ES-I3 (cell line): ENCODE measurements around the gene SLC29A2.
A peak's percentile ranks its signal among the peaks of the same experiment; 100 is the strongest.
"Not testable (repeated sequence)": the region's sequence is repeated elsewhere in the genome, so short reads cannot be mapped to it uniquely, and the experiment has no call there.

ENCODE experiments used
- H3K36me3 ChIP-seq: 2 replicates; pipeline ENCODE4 v1.6.1; 2013; ENCODE audit warnings: mild to moderate bottlenecking, low read length, control low read depth, moderate library complexity; ENCODE audit not compliant: insufficient read depth
- H3K4me1 ChIP-seq: 2 replicates; pipeline ENCODE4 v1.6.1; 2013; ENCODE audit warnings: mild to moderate bottlenecking, control low read depth, low read length; ENCODE audit not compliant: insufficient read depth
- H3K9ac ChIP-seq: 2 replicates; pipeline ENCODE4 v1.6.1; 2013; ENCODE audit warnings: low read depth, mild to moderate bottlenecking, low read length, moderate library complexity
- H3K9me3 ChIP-seq: 2 replicates; pipeline ENCODE4 v1.6.1; 2013; ENCODE audit warnings: mild to moderate bottlenecking, low read length, moderate library complexity; ENCODE audit not compliant: control insufficient read depth, insufficient read depth

SLC29A2 gene

GRCh38 chr11:66408488-66409214 is 37.1 kb upstream of the SLC29A2 start:
- Histone ChIP-seq H3K9me3 (no peaks in the 10 kb centered on the region), H3K36me3 (no peaks in the 10 kb centered on the region), H3K4me1 (peaks cover 5% of the 10 kb centered on the region; the same call in 1 of the 2 replicates), H3K9ac (peak overlapping the region; percentile 49; the same call in 1 of the 2 replicates)

- Histone ChIP-seq H3K9me3 (no peaks in the 10 kb centered on the region), H3K9ac (no peak overlapping the region), H3K36me3 (no peaks in the 10 kb centered on the region), H3K4me1 (no peaks in the 10 kb centered on the region)
These were observed 36.1 kb upstream of the SLC29A2 start for GRCh38 chr11:66407651-66408050.

GRCh38 chr11:66393954-66394353 is 22.4 kb upstream of the SLC29A2 start:
- no peak overlapping the region for H3K9ac ChIP-seq
- H3K9me3 ChIP-seq = no peaks in the 10 kb centered on the region
- no peaks in the 10 kb centered on the region for H3K4me1 ChIP-seq
- no peaks in the 10 kb centered on the region for H3K36me3 ChIP-seq

GRCh38 chr11:66391322-66391721 is 19.8 kb upstream of the SLC29A2 start:
- Histone ChIP-seq H3K4me1 (no peaks in the 10 kb centered on the region), H3K9me3 (no peaks in the 10 kb centered on the region), H3K9ac (no peak overlapping the region), H3K36me3 (no peaks in the 10 kb centered on the region)

GRCh38 chr11:66388780-66389386 is 17.3 kb upstream of the SLC29A2 start:
- Histone ChIP-seq H3K9ac (no peak overlapping the region), H3K4me1 (no peaks in the 10 kb centered on the region), H3K9me3 (no peaks in the 10 kb centered on the region)

GRCh38 chr11:66386171-66387069 is 14.9 kb upstream of the SLC29A2 start:
- H3K9me3 ChIP-seq = no peaks in the 10 kb centered on the region
- peak overlapping the region; percentile 33 for H3K9ac ChIP-seq
- H3K4me1 ChIP-seq = no peaks in the 10 kb centered on the region
- H3K36me3 ChIP-seq = no peaks in the 10 kb centered on the region

More at GRCh38 chr11:66388780-66389386, 17.3 kb upstream of the SLC29A2 start:
- no peaks in the 10 kb centered on the region for H3K36me3 ChIP-seq

- not testable (repeated sequence) for H3K36me3 ChIP-seq, H3K9me3 ChIP-seq, H3K4me1 ChIP-seq, H3K9ac ChIP-seq
These were observed 12.8 kb upstream of the SLC29A2 start for GRCh38 chr11:66384316-66384715.

- H3K36me3 ChIP-seq, H3K4me1 ChIP-seq, H3K9ac ChIP-seq, H3K9me3 ChIP-seq: not testable (repeated sequence)
These were observed 8.7 kb upstream of the SLC29A2 start for GRCh38 chr11:66380264-66380663.

GRCh38 chr11:66373690-66374287 is 2.2 kb upstream of the SLC29A2 start:
- not testable (repeated sequence) for H3K36me3 ChIP-seq, H3K9ac ChIP-seq, H3K9me3 ChIP-seq
- H3K4me1 ChIP-seq = peaks cover 16% of the 10 kb centered on the region; the same call in 1 of the 2 replicates

- Histone ChIP-seq H3K4me1 (peaks cover 16% of the 10 kb centered on the region; the same call in 1 of the 2 replicates), H3K9me3 (no peaks in the 10 kb centered on the region), H3K9ac (no peak overlapping the region), H3K36me3 (no peaks in the 10 kb centered on the region)
These were observed 1.7 kb upstream of the SLC29A2 start for GRCh38 chr11:66373265-66373664.

- Histone ChIP-seq H3K36me3 (0 out of 2 replicates have a peak, but pooled peaks cover 7% of the 10 kb centered on the region), H3K9me3 (no peaks in the 10 kb centered on the region), H3K4me1 (peaks cover 16% of the 10 kb centered on the region; the same call in 1 of the 2 replicates), H3K9ac (peak overlapping the region; percentile 47; the same call in 1 of the 2 replicates)
These were observed 2.3 kb downstream of the SLC29A2 start for GRCh38 chr11:66369073-66369894.

GRCh38 chr11:66368484-66368883 is 3.1 kb downstream of the SLC29A2 start:
- Histone ChIP-seq H3K36me3 (0 out of 2 replicates have a peak, but pooled peaks cover 7% of the 10 kb centered on the region), H3K9ac (no peak overlapping the region), H3K9me3 (no peaks in the 10 kb centered on the region), H3K4me1 (peaks cover 14% of the 10 kb centered on the region; the same call in 1 of the 2 replicates)

GRCh38 chr11:66367561-66368312 is 3.8 kb downstream of the SLC29A2 start:
- Histone ChIP-seq H3K9me3 (no peaks in the 10 kb centered on the region), H3K36me3 (0 out of 2 replicates have a peak, but pooled peaks cover 9% of the 10 kb centered on the region), H3K9ac (no peak overlapping the region), H3K4me1 (peaks cover 9% of the 10 kb centered on the region; the same call in 1 of the 2 replicates)
